ENCODE results near the gene GCGR.

GRCh38 chr17:81803728-81804558, at the start of gene GCGR:
- TF ChIP-seq GATA2 (IDR thresholded peaks at IDR 0.05; ENCODE audit: low read depth, low read length) (no peak), GATA3 (IDR thresholded peaks at IDR 0.05; ENCODE audit: low read depth, low read length) (no peak)

Data from SH-SY5Y (cell line).